Measurements from ENCODE around the gene ATIC.

ATIC gene

GRCh38 chr2:215377283-215377682 is 65.4 kb downstream of the ATIC start:
- no peak for DNase-seq

DNA sequence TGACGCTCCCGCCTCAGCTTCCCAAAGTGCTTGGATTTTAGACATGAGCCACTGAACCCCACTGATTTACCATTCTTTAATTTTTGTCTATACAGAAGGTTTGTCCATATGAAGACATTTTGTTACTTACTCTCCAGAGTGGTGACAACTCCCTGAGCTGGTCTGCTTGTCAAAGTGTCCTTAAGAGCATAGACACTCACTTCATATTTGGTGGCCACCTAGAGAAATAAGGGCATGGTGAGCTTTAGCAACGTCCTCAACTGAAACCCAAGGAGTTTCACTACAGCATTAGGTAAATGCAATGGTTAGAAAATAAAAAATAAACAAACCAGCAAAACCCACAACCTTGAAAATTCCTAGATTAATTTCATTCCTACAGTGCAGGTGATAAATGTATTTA is 66.2 kb downstream of the ATIC start:
- DNase-seq = no peak

DNA sequence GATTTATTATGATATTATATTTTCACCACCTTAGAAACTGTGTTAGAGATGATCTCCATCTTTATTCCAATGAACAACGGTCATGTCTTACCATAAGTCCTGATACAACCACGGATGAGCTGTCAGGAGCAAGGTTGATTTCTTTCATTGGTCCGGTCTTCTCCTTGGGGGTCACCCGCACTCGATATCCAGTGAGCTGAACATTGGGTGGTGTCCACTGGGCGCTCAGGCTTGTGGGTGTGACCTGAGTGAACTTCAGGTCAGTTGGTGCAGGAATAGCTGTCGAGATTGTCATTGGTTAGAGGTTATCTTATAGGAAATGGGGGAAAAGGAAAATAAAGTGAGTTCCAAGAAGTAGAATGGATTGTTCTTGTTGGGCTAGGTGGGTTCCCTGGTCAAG is 67.2 kb downstream of the ATIC start:
- DNase-seq = no peak

- DNase-seq = no peak
Observed at GRCh38 chr2:215379948-215380347, 68.1 kb downstream of the ATIC start.

GRCh38 chr2:215380699-215381098 is 68.8 kb downstream of the ATIC start:
- no peak for DNase-seq

GRCh38 chr2:215382011-215382410 is 70.2 kb downstream of the ATIC start:
- no peak for DNase-seq

- no peak for DNase-seq
Observed at GRCh38 chr2:215382480-215382879, 70.6 kb downstream of the ATIC start.

- no peak for DNase-seq
Observed at GRCh38 chr2:215383652-215384279, 71.9 kb downstream of the ATIC start.

GRCh38 chr2:215384710-215385109 is 72.9 kb downstream of the ATIC start:
- DNase-seq = no peak

GRCh38 chr2:215386566-215386965 is 74.7 kb downstream of the ATIC start:
- no peak for DNase-seq

DNA sequence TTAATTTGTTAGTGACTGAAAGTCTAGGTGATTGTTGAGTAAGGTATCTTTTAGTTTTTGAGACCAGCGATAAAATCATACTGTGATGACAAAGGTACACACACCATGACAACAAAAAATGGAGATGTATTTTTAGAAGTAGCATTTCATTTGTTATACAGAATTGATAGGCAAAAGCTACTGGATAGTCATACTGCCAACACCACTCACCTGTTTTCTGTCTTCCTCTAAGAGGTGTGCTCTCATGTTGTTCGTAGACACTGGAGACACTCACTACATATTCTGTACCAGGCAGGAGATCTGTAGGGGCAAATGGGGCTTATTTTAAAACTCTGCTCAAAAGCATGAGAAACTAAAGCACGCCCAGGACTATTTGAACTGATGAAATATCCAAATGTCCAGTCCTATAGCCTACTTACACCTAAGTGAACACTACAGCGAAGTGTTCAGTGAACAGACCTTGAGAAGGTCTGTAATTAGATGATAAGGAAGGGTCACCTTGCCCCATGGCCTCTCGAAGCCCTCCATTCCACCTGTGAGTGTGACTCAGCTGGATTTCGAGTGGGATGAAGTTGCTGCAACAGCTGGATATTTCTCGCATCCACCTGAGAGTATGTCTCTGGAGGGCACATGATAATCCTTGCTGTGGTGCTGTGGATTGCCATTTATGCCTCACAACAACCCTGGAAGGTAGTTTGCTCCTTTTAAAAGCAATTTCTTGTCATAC is 76.3 kb downstream of the ATIC start:
- no peak for DNase-seq

GRCh38 chr2:215390550-215390913 is 78.7 kb downstream of the ATIC start:
- DNase-seq = no peak

- DNase-seq = no peak
Observed at GRCh38 chr2:215391531-215391930, 79.7 kb downstream of the ATIC start.

DNA sequence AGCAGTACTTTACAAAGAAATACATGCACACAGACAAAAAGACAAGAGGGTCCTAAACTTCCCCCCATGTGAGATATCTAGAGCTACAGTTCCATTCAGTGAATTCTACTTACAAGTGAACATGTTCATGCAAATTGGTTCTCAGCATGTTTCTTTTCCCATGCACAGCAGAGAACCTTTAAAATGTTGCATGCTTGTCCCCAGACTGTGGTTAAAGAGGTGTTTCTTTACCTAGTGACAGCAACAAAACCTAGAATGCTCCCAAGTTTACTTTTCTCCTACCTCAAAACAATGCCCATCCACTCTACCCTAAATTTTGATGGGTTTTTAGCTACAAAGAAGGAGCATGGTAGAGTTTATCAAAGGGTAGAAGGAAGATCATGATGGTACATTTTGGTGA is 80.3 kb downstream of the ATIC start:
- DNase-seq = no peak

GRCh38 chr2:215392687-215393270 is 80.9 kb downstream of the ATIC start:
- no peak for DNase-seq

- no peak for DNase-seq
Observed at GRCh38 chr2:215394102-215394805, 82.4 kb downstream of the ATIC start.

DNA sequence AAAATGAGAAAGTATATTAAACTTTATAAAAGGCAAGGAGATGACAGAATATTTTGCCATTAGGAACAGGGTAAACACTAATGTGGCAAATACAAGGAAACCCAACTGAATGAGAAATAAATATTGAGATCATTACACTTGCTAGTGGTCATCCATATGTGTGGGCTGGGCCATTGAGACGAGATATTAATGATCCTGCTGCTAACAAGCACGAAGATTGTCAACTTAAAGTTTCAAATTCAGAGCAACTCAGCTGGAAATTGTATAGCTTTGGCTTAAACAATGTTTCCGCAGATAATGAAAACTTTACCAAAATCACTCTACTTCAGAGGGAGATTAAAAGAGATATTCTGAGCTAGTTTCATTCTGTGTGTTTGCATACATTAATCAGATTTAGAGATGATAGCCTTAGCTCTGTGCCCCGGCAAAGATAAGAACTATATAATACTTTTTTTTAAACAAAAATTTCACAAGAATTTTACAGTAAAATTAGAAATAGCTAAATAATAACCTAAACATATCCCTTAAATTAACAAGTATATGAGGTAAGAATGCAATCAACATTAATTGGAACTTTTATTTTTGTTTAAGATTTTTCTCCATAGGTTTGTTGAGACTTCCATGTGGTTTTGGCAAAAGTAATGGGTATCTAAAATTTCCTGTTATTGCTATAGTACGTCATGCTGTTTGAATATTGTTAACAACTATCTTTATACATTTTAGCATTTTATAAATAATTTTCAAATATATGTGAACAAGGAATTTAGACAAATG is 84.0 kb downstream of the ATIC start:
- DNase-seq = peak in 1 of 5 experiments; percentile 10

GRCh38 chr2:215396595-215397313 is 84.9 kb downstream of the ATIC start:
- DNase-seq = no peak

DNA sequence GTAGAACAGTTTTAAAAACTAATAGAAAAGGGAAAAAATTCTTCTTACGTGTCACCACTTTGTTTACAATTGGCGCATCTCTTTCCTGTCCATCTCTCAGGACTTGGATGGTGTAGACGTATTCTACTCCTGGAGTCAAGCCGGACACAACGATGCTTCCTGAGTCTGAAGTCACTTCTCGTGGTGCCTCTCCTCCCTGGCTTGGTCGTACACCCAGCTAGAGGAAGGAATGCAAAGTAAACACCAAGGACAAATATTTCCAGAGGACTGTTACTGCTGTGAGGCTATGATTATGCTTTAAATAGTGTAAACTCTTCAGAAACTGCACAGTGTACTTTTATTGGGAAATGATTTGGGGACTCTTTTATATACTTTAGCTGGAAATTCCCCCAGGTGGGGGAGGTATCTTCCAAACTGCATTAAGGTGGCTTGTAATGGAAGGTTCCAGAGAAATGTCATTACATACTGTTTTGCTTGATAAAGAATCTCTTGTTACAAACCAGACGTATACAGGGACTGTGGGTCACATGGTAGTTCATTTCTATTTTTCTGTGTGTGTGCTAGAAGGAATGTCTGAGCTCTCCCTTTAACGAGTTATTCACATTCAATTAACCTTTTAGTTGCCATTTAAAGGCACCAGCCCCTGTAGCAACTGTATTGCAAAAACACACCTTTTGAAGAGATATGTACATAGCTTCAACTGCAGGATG is 85.9 kb downstream of the ATIC start:
- no peak for DNase-seq

DNA sequence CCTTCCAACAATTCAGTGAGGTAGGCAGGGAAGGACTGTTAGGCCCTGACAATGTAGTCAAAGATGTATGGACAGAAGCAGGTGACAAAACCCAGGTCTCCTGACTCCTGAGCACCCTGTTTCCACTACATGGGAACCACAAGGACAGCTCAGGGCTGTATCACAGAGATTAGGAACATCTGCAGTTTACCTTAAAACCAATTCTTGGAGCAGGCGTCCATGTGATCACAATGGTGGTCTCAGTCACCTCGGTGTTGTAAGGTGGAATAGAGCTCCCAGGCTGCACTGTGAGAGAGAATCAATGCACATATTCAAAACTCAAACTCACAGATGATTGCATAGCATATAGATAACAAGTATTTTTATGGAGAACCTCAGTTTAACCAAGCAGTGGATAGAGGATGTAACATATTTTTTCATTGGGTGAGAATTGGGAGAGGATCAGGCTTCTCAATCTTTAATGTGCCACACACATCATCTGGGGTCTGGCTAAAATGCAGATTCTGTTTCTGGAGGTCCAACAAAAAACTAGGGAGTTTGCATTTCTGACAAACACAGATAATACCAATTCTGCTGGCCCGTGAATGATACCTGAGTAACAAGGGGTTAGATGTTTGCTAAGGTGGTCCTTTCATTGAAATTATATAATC is 87.3 kb downstream of the ATIC start:
- no peak for DNase-seq
